Measurements from ENCODE around the gene CHPT1.

CHPT1 gene

GRCh38 chr12:101767537-101767936, 70.1 kb downstream of the CHPT1 start:
- TF ChIP-seq, protein P1, sequence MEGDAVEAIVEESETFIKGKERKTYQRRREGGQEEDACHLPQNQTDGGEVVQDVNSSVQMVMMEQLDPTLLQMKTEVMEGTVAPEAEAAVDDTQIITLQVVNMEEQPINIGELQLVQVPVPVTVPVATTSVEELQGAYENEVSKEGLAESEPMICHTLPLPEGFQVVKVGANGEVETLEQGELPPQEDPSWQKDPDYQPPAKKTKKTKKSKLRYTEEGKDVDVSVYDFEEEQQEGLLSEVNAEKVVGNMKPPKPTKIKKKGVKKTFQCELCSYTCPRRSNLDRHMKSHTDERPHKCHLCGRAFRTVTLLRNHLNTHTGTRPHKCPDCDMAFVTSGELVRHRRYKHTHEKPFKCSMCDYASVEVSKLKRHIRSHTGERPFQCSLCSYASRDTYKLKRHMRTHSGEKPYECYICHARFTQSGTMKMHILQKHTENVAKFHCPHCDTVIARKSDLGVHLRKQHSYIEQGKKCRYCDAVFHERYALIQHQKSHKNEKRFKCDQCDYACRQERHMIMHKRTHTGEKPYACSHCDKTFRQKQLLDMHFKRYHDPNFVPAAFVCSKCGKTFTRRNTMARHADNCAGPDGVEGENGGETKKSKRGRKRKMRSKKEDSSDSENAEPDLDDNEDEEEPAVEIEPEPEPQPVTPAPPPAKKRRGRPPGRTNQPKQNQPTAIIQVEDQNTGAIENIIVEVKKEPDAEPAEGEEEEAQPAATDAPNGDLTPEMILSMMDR (conservative IDR thresholded peaks at IDR 0.05; ENCODE audit: low read depth, low read length), result no peak
- H3K4me3 ChIP-seq (ENCODE audit: low read depth, low read length), result no peak overlapping the region
- no peak for DNase-seq (ENCODE audit: low read depth)

DNA sequence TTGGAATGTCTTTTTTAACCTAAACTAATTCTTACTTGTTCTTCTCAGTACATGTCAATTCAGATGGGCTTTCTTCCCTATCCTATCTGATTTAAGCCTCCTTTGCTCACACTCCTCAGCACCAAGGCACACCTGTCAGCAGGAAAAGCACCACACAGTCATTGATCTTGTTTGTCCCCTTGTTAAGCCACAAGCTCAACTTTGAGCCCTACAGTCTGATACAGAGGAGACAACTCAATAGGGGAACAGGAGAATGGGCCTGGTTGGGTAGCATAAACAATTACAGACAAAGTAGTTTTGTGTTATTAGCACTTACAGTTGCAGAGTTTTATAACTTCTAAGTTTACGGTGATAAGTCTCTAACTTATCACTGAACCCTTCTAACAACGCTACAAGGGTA, 71.3 kb downstream of the CHPT1 start:
- no peak for DNase-seq (ENCODE audit: low read depth)
- H3K4me3 ChIP-seq (ENCODE audit: low read depth, low read length), result no peak overlapping the region
- TF ChIP-seq, protein P1 (conservative IDR thresholded peaks at IDR 0.05; ENCODE audit: low read depth, low read length), result no peak

DNA sequence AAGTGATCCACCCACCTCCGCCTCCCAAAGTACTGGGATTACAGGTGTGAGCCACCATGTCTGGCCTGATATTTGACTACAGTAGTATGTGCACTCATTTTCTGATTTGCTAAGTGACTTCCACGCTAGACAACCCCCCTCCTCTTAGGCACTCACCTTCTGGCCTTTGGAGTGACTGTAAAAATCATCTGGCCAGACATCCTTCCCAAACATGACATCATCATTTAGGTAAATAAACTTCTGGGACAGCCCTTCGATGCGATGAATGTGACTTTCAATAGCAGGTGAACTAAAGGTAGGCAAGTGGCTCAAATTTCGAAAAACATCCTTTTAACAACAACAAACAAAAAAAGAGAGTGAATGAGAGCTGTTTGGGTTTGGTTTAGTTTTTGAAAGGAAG, 72.4 kb downstream of the CHPT1 start:
- DNase-seq (ENCODE audit: low read depth), result no peak
- TF ChIP-seq, protein P1 (conservative IDR thresholded peaks at IDR 0.05; ENCODE audit: low read depth, low read length), result no peak
- H3K4me3 ChIP-seq (ENCODE audit: low read depth, low read length), result no peak overlapping the region

DNA sequence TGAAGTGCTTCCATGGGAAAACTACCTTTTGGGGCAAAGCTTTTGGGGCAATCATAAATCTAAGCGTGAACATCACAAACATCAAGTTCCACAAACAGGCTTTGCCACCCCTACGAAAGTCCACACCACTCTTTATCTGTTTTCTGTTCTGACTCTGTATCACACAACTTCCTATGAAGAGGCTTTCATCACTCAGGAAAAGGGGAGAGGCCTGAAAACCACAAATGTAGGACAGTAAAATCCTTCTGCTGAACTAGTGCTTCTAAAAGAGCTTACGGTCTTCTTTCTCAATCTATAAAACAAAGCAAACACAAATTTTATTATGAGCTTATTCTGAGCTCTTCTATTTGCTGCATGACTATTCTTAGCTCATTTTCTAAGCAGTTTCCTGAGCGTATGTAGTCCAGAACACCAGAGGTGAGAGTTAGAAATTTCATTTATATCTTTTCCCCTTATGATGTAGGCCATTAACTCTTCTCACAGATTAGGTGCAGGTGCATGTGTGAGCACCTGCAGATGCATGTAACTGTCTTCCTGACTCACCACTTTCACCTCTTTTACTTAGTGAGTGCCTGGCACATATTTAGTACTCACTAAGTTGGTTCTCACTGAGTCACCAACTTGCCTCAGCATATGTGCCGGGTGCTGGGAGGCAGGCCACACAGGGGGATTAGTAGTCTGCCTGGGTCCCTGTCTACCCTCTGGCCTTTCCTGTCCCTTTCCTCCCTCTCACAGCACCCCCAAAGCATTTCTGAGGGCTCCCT, 74.8 kb downstream of the CHPT1 start:
- TF ChIP-seq, protein P1 (conservative IDR thresholded peaks at IDR 0.05; ENCODE audit: low read depth, low read length), result no peak
- no peak overlapping the region for H3K4me3 ChIP-seq (ENCODE audit: low read depth, low read length)
- DNase-seq (ENCODE audit: low read depth), result peak; percentile 24

DNA sequence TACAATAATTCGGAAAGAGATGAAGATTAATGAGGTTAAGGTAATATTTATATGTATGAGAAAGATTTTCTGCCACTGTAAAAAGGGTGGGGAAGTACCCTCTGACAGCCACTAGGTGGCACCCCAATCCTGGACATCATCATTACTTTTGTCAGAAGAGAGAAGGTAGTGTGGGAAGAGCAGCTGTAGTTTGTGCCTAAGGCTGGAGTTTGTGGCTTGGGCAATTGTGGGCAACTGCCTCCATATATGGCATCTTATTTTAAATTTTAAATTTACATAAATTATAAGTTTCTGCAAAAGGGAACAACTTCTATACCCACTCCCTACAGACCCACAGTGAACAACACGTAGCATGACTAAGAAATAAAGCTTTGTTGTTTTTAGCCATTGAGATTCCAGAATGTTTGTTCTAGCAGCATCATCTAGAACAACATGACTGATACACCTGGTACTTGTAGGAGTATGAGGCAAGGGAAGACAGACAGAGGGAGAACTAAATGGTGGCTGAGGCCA, 76.3 kb downstream of the CHPT1 start:
- DNase-seq (ENCODE audit: low read depth), result peak; percentile 87
- H3K4me3 ChIP-seq (ENCODE audit: low read depth, low read length), result no peak overlapping the region
- TF ChIP-seq, protein P1 (conservative IDR thresholded peaks at IDR 0.05; ENCODE audit: low read depth, low read length), result peak; percentile 90

- no peak overlapping the region for H3K4me3 ChIP-seq (ENCODE audit: low read depth, low read length)
- TF ChIP-seq, protein P1 (conservative IDR thresholded peaks at IDR 0.05; ENCODE audit: low read depth, low read length), result no peak
- DNase-seq (ENCODE audit: low read depth), result no peak
Observed at GRCh38 chr12:101775816-101776215, 78.4 kb downstream of the CHPT1 start.

GRCh38 chr12:101777485-101777884, 80.0 kb downstream of the CHPT1 start:
- DNase-seq (ENCODE audit: low read depth), result no peak
- no peak overlapping the region for H3K4me3 ChIP-seq (ENCODE audit: low read depth, low read length)
- TF ChIP-seq, protein P1 (conservative IDR thresholded peaks at IDR 0.05; ENCODE audit: low read depth, low read length), result no peak
